GM10248 (cell line): Measurements from ENCODE around the gene CCDC92.

Experiments
- CTCF ChIA-PET: fragments of 300-600 bp; sonication (Branson Sonifier 250); formaldehyde crosslinking; extraction: SDS; loops from one replicate; lab custom pipeline; 2021; ENCODE audit warnings: antibody characterized with exemption; lab: Yijun Ruan, JAX
- POLR2A ChIA-PET: fragments of 350-650 bp; sonication (Branson Sonifier 250); formaldehyde crosslinking; extraction: SDS; loops from one replicate; lab custom pipeline; 2020; ENCODE audit warnings: antibody characterized with exemption; lab: Yijun Ruan, JAX
- DNase-seq: peaks from one replicate; pipeline ENCODE4 v3.0.0; 2012; ENCODE audit errors: extremely low spot score
- CTCF ChIP-seq: IDR thresholded peaks from 2 replicates; pipeline ENCODE4 v1.5.1; 2012; ENCODE audit warnings: mild to moderate bottlenecking, low read depth; ENCODE audit errors: extremely low read depth, missing control alignments, control extremely low read depth

Gene CCDC92

GRCh38 chr12:123972457-123973401 lies at the start of gene CCDC92, which contains the start of gene ZNF664:
TSS of gene CCDC92 (minus strand) at chr12:123972831. CDS start at chr12:123944305, 28,526 bp downstream.
TSS of gene ZNF664 (plus strand) at chr12:123973215. CDS start at chr12:124012145, 38,930 bp downstream.
- TF ChIP-seq CTCF = peak; percentile 34
- CTCF ChIA-PET = no interaction called here
- peak; percentile 98 for DNase-seq
- POLR2A ChIA-PET = no interaction called here

- no peak for DNase-seq
- CTCF ChIA-PET = interaction anchor here (0.9 to 2.0 kb wide), 3 partner anchors 10 to 35 kb away, joined by 3 to 8 read pairs (median 5); no protein-coding TSS in a partner anchor
- no peak for TF ChIP-seq CTCF
- POLR2A ChIA-PET = no interaction called here
Observed at GRCh38 chr12:124022161-124022560, 49.5 kb upstream of the CCDC92 start.

GRCh38 chr12:124021007-124021406 lies 48.4 kb upstream of the CCDC92 start:
- no peak for DNase-seq
- TF ChIP-seq CTCF = no peak
- ChIA-PET CTCF (interaction anchor here (2.9 kb wide), 1 partner anchor 11 kb away, joined by 15 read pairs; no protein-coding TSS in a partner anchor), POLR2A (no interaction called here)

GRCh38 chr12:124020514-124020949 lies 47.9 kb upstream of the CCDC92 start:
- TF ChIP-seq CTCF = no peak
- CTCF ChIA-PET = interaction anchor here (1.5 to 2.9 kb wide), 2 partner anchors 12 to 16 kb away, joined by 6 to 15 read pairs; no protein-coding TSS in a partner anchor
- POLR2A ChIA-PET = no interaction called here
- DNase-seq = no peak

- POLR2A ChIA-PET = no interaction called here
Observed at GRCh38 chr12:124019115-124019514, 46.5 kb upstream of the CCDC92 start.

GRCh38 chr12:124018539-124018938 lies 45.9 kb upstream of the CCDC92 start:
- DNase-seq = no peak
- no peak for TF ChIP-seq CTCF
- POLR2A ChIA-PET = no interaction called here
- CTCF ChIA-PET = interaction anchor here (1.0 to 2.9 kb wide), 2 partner anchors 12 to 14 kb away, joined by 3 to 15 read pairs; no protein-coding TSS in a partner anchor

More at GRCh38 chr12:124019115-124019514, 46.5 kb upstream of the CCDC92 start:
- DNase-seq = no peak
- CTCF ChIA-PET = interaction anchor here (1.0 to 2.9 kb wide), 3 partner anchors 13 to 17 kb away, joined by 3 to 15 read pairs (median 6); no protein-coding TSS in a partner anchor
- no peak for TF ChIP-seq CTCF
